Breast epithelium (tissue), 3 donors: ENCODE data around the gene RAPGEF1.

Source experiments
- POLR2AphosphoS5 ChIP-seq, 3 donors: sonication (generic); formaldehyde crosslinking; IDR thresholded peaks; one replicate each; pipeline ENCODE4 v1.6.1; 2017; ENCODE audit warnings: antibody characterized with exemption in 3 of 3
- TF ChIP-seq, protein P1 (sequence below), 3 donors: fragments of 450-650 bp; IDR thresholded peaks; one replicate each; pipeline ENCODE4 v1.5.1; 2016 to 2017; ENCODE audit warnings: antibody characterized with exemption in 3 of 3, mild to moderate bottlenecking in 3 of 3, moderate library complexity in 3 of 3

DNA sequence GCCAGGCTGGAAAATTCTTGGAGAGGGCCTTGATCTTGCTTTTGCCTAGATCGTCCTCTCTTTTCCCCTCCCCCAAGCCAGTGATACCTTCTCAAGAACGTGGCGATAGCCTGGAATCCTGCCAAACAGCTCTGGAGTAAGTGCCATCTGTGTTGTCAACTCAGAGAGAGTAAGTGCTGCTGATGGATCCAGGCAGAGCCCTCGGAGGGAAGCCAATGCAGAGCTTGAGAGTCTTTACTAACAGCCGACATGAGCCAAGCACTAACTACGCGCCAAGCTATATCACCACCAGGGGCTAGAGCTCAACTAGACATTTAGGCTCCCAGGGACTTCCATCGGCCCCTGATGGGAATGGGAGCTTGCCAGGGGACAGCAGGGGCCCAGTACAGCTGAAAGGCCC lies 17.6 kb downstream of the RAPGEF1 start:
- TF ChIP-seq, protein P1, sequence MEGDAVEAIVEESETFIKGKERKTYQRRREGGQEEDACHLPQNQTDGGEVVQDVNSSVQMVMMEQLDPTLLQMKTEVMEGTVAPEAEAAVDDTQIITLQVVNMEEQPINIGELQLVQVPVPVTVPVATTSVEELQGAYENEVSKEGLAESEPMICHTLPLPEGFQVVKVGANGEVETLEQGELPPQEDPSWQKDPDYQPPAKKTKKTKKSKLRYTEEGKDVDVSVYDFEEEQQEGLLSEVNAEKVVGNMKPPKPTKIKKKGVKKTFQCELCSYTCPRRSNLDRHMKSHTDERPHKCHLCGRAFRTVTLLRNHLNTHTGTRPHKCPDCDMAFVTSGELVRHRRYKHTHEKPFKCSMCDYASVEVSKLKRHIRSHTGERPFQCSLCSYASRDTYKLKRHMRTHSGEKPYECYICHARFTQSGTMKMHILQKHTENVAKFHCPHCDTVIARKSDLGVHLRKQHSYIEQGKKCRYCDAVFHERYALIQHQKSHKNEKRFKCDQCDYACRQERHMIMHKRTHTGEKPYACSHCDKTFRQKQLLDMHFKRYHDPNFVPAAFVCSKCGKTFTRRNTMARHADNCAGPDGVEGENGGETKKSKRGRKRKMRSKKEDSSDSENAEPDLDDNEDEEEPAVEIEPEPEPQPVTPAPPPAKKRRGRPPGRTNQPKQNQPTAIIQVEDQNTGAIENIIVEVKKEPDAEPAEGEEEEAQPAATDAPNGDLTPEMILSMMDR (IDR thresholded peaks at IDR 0.05) = no peak
- TF ChIP-seq POLR2AphosphoS5 (IDR thresholded peaks at IDR 0.05) = no peak
